Tibial artery (tissue), 4 donors: ENCODE results near the gene NKIRAS1.

Experiments used
- DNase-seq, 2 donors: peaks; one replicate each; pipeline ENCODE4 v3.0.0-alpha.2; 2019
- H3K27ac ChIP-seq, 2 donors: fragments of 200-600 bp; sonication (generic) in 1 of 2; 1 replicate in 1 of 2; 2 replicates in 1 of 2; pipeline ENCODE4 v1.5.1; 2018 to 2019; ENCODE audit warnings: mild to moderate bottlenecking in 1 of 2
- H3K27me3 ChIP-seq, 2 donors: fragments of 200-600 bp; sonication (generic) in 1 of 2; one replicate each; pipeline versions ENCODE4 v1.5.1 to v1.6.0; 2016 to 2019
- H3K36me3 ChIP-seq, 3 donors: fragments of 200-600 bp; sonication (generic) in 2 of 3; one replicate each; pipeline ENCODE4 v1.5.1; 2016 to 2019; ENCODE audit warnings: mild to moderate bottlenecking in 2 of 3
- H3K4me1 ChIP-seq, 4 donors: fragments of 200-600 bp; sonication (generic) in 2 of 4; 1 replicate in 3 of 4; 2 replicates in 1 of 4; pipeline ENCODE4 v1.5.1; 2016 to 2019
- H3K4me3 ChIP-seq, 2 donors: fragments of 200-600 bp; sonication (generic) in 1 of 2; 1 replicate in 1 of 2; 2 replicates in 1 of 2; pipeline ENCODE4 v1.5.1; 2018 to 2019; ENCODE audit warnings: mild to moderate bottlenecking in 2 of 2
- H3K9me3 ChIP-seq, 3 donors: fragments of 200-600 bp; sonication (generic) in 1 of 3; one replicate each; pipeline ENCODE4 v1.5.1; 2016 to 2019
- intact Hi-C: fragments of 100-400 bp; cut with DNase I; formaldehyde crosslinking; loops from one replicate; pipeline ENCODE4 v1.15.0; 2023; ENCODE audit warnings: low total_unique reads
- TF ChIP-seq, protein P1 (sequence below), 2 experiments: fragments of 200-600 bp in 1 of 2; fragments of 450-650 bp in 1 of 2; IDR thresholded peaks; one replicate each; pipeline ENCODE4 v1.5.1; 2017 to 2019; ENCODE audit warnings: antibody characterized with exemption in 2 of 2, mild to moderate bottlenecking in 1 of 2, moderate library complexity in 1 of 2

The NKIRAS1 gene

DNA sequence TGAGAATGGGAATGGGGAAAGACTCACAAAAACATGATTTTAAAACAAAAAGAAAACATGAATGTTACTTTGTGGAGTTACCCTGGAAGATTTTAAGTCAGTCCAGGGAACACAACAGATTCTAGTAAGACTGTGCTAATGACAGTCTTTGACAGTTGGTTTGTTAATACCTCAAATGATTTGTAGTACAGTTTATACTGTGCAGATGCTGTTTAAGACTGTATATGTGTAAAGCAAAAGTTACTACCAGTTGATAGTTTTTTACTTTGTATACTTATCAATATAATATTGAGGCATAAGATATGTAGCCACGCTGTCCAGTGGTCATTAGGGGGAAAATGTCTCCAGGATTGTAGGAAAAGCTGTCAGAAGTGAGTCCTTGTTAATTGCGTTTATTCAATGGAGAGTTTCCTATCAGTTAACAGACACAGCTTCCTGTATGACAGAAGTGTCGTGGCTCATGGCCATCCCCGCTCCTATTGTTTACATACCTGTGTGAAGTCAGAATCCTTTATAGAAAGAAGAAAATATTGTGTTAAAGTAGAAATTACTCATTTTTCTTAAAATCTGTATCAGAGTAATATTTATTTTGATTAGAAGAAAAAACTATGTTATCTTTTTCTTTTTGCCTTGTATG lies 36.0 kb downstream of the NKIRAS1 start:
- H3K4me1 ChIP-seq, result peaks cover 0 to 16% (median 11%) of the 10 kb centered on the region in 4 donors
- no peak overlapping the region for H3K4me3 ChIP-seq
- intact Hi-C loops, result loop anchor here (10.0 kb wide), 1 partner anchor 804 kb away; no protein-coding TSS in a partner anchor

DNA sequence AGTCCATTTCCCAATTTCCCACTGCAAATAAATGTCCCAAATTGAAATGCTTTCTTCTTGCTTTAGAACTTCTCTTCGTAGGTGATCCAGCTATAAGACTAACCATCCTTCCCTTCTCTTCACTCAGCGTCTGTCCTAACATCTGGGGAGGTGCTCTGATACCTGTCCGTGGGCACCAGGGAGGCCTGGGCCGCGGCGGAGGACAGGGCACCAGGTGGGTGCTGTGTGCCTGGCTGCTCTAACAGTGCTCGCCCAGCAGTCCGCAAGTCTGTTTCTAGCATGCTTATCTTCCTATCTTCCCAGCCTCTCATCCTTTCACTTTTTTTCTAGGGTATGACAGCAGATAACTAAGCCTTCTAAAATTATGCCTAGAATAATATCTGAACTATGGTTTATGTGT lies 37.3 kb downstream of the NKIRAS1 start:
- peaks cover 0 to 15% (median 11%) of the 10 kb centered on the region in 3 donors for H3K36me3 ChIP-seq
- H3K4me3 ChIP-seq, result no peak overlapping the region
- intact Hi-C loops, result no loop called here
- DNase-seq, result no peak
- H3K27me3 ChIP-seq, result no peaks in the 10 kb centered on the region
- TF ChIP-seq, protein P1, sequence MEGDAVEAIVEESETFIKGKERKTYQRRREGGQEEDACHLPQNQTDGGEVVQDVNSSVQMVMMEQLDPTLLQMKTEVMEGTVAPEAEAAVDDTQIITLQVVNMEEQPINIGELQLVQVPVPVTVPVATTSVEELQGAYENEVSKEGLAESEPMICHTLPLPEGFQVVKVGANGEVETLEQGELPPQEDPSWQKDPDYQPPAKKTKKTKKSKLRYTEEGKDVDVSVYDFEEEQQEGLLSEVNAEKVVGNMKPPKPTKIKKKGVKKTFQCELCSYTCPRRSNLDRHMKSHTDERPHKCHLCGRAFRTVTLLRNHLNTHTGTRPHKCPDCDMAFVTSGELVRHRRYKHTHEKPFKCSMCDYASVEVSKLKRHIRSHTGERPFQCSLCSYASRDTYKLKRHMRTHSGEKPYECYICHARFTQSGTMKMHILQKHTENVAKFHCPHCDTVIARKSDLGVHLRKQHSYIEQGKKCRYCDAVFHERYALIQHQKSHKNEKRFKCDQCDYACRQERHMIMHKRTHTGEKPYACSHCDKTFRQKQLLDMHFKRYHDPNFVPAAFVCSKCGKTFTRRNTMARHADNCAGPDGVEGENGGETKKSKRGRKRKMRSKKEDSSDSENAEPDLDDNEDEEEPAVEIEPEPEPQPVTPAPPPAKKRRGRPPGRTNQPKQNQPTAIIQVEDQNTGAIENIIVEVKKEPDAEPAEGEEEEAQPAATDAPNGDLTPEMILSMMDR (IDR thresholded peaks at IDR 0.05), result no peak
- no peak overlapping the region for H3K27ac ChIP-seq
- H3K9me3 ChIP-seq, result no peaks in the 10 kb centered on the region
- H3K4me1 ChIP-seq, result peaks cover 0 to 20% (median 11%) of the 10 kb centered on the region in 4 donors

More for the DNA sequence above, 36.0 kb downstream of the NKIRAS1 start:
- Histone ChIP-seq H3K9me3 (no peaks in the 10 kb centered on the region), H3K27me3 (no peaks in the 10 kb centered on the region), H3K27ac (no peak overlapping the region), H3K36me3 (peaks cover 0 to 15% (median 11%) of the 10 kb centered on the region in 3 donors)
- no peak for DNase-seq
- TF ChIP-seq, protein P1 (IDR thresholded peaks at IDR 0.05), result no peak

DNA sequence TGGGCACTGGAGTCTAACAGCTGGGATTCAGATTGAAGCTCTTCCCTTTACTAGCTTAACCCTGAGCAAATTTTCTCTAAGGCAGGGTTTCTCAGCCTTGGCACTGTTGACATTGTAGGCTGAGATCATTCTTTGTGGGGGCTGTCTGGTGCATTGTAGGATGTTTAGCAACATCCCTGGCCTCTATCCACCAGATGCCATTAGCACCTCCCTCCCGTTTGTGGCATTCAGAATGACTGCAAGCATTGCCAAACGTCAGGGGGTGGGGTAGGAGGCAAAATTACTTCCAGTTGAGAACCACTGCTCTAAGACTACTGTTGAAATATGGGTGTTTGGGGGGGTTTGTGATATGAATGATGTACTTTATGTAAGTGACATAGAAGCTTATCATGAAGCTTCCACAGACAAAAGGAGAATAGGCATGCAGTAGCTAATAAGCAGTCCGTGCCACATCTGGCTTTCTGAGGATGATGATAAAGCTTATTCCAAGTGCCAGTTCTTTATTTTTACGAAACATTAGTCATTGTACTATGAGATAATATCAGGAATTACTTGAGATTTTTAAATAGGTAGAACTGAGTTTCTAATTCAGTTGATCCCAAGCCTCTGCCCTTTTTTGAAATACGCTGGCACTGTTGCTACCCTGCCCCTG lies 39.3 kb downstream of the NKIRAS1 start:
- TF ChIP-seq, protein P1 (IDR thresholded peaks at IDR 0.05), result no peak
- DNase-seq, result no peak
- no peak overlapping the region for H3K27ac ChIP-seq
- peaks cover 0 to 28% (median 17%) of the 10 kb centered on the region in 4 donors for H3K4me1 ChIP-seq
- intact Hi-C loops, result no loop called here
- H3K36me3 ChIP-seq, result peaks cover 0 to 9% (median 8%) of the 10 kb centered on the region in 3 donors
- H3K9me3 ChIP-seq, result no peaks in the 10 kb centered on the region
- H3K4me3 ChIP-seq, result no peak overlapping the region
- no peaks in the 10 kb centered on the region for H3K27me3 ChIP-seq

DNA sequence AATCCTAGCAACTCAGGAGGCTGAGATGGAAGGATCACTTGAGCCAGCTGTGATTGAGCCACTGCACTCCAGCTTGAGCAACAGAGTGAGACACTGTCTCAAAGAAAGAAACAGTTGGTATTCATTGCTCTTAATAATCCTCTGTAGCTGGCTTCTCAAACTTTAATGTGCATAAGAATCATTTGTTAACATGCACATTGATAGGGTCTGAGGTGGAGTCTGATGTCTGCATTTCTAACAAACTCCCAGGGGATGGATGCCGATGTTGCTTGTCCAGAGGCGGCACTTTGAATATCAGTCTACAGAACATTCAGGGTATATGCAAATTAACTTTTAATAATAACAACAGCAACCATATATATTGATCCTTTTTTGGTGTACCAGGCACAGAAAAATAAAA lies 39.9 kb downstream of the NKIRAS1 start:
- no peaks in the 10 kb centered on the region for H3K27me3 ChIP-seq

DNA sequence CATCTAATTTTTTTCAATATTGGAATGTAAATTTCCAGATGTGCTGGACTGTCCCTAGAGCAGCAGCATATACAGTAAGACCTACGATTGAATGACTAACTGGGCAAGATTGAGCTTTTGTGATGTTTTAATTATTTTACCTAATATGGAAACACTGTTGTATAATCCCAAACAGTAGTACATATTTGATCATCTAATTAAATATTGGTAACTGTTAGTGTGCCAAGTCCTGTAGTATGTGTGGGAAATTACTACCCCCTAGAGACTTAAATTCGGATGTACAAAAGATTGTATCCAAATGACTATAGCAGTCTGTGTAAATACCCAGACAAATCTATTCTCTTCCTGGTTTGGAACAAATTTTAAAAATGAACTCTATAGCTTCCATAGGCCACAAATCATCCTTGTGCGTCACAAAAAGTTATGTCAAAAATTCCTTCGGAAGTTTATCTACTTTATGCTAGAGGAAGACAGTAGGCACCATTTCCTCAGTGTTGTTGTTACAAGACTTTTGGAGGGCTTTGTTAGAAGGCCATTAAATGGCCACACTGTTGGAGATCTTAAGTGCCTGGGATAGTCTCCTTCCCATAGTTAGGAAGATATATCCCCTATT lies 41.6 kb downstream of the NKIRAS1 start:
- Histone ChIP-seq H3K4me3 (no peak overlapping the region), H3K27me3 (no peaks in the 10 kb centered on the region), H3K36me3 (no peaks in the 10 kb centered on the region), H3K9me3 (no peaks in the 10 kb centered on the region), H3K4me1 (peaks cover 0 to 28% (median 17%) of the 10 kb centered on the region in 4 donors), H3K27ac (no peak overlapping the region)
- TF ChIP-seq, protein P1 (IDR thresholded peaks at IDR 0.05), result no peak
- DNase-seq, result no peak
- intact Hi-C loops, result no loop called here

More for the DNA sequence above, 39.9 kb downstream of the NKIRAS1 start:
- intact Hi-C loops, result no loop called here
- peaks cover 0 to 28% (median 17%) of the 10 kb centered on the region in 4 donors for H3K4me1 ChIP-seq
- no peak overlapping the region for H3K27ac ChIP-seq
- no peak for DNase-seq
- TF ChIP-seq, protein P1 (IDR thresholded peaks at IDR 0.05), result no peak
- peaks cover 0 to 3% (median 2%) of the 10 kb centered on the region in 3 donors for H3K36me3 ChIP-seq
- H3K4me3 ChIP-seq, result no peak overlapping the region
- H3K9me3 ChIP-seq, result no peaks in the 10 kb centered on the region
